LNCaP clone FGC (cell line): Measurements from ENCODE around the gene GFRA3.

ENCODE experiments used
- DNase-seq: peaks from one replicate; pipeline ENCODE4 v3.0.0-alpha.2; 2011; ENCODE audit warnings: low read depth
- H3K4me3 ChIP-seq: 2 replicates; pipeline ENCODE4 v1.5.1; 2011; ENCODE audit warnings: mild to moderate bottlenecking, low read depth, low read length, control low read depth
- TF ChIP-seq, protein P1 (sequence below): IDR thresholded peaks from 2 replicates; pipeline ENCODE4 v1.5.1; 2012; ENCODE audit warnings: mild to moderate bottlenecking; ENCODE audit not compliant: control insufficient read depth, insufficient read depth; ENCODE audit errors: extremely low read depth

GFRA3 gene

GRCh38 chr5:138287246-138287645 lies 12.8 kb upstream of the GFRA3 start:
- no peak overlapping the region for H3K4me3 ChIP-seq
- DNase-seq: no peak
- TF ChIP-seq, protein P1, sequence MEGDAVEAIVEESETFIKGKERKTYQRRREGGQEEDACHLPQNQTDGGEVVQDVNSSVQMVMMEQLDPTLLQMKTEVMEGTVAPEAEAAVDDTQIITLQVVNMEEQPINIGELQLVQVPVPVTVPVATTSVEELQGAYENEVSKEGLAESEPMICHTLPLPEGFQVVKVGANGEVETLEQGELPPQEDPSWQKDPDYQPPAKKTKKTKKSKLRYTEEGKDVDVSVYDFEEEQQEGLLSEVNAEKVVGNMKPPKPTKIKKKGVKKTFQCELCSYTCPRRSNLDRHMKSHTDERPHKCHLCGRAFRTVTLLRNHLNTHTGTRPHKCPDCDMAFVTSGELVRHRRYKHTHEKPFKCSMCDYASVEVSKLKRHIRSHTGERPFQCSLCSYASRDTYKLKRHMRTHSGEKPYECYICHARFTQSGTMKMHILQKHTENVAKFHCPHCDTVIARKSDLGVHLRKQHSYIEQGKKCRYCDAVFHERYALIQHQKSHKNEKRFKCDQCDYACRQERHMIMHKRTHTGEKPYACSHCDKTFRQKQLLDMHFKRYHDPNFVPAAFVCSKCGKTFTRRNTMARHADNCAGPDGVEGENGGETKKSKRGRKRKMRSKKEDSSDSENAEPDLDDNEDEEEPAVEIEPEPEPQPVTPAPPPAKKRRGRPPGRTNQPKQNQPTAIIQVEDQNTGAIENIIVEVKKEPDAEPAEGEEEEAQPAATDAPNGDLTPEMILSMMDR: no peak

- DNase-seq: peak; percentile 80
- TF ChIP-seq, protein P1: peak; percentile 96
- H3K4me3 ChIP-seq: no peak overlapping the region
Measured at GRCh38 chr5:138282920-138283742, 8.7 kb upstream of the GFRA3 start.

GRCh38 chr5:138280915-138281314 lies 6.5 kb upstream of the GFRA3 start:
- TF ChIP-seq, protein P1: no peak

DNA sequence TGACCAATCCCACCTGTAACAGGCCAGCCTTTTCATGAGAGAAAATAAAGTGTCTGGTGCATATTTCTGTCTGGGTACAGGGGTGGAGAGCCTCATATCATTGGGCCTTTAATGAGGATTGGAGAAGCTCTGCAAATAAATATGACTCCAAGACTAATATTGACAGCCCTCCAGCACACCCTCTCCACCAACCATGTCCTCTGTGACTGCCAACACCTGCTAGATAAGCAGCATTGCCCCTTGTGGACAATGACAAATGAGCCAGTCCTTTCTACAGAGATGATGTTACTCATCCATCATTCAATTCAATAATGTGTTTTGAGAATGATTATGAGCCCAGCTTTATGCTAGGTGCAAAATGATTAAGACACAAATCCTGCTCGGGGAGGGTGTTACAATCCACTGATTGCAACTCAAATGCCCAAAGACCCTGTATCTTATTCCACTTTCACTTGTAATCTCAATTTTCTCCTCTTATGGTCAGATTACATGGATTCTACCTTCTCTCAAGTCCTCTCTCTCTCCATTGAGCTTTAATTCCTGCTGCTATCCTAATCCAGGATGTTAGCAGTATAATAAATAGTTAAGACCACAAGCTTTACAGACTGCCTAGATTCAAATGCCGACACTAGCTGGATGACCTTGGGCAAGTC lies 2.1 kb upstream of the GFRA3 start:
- no peak overlapping the region; the same call in 1 of the 2 replicates for H3K4me3 ChIP-seq
- TF ChIP-seq, protein P1: peak; percentile 60
- peak; percentile 93 for DNase-seq

More at GRCh38 chr5:138280915-138281314, 6.5 kb upstream of the GFRA3 start:
- no peak overlapping the region for H3K4me3 ChIP-seq
- DNase-seq: no peak

DNA sequence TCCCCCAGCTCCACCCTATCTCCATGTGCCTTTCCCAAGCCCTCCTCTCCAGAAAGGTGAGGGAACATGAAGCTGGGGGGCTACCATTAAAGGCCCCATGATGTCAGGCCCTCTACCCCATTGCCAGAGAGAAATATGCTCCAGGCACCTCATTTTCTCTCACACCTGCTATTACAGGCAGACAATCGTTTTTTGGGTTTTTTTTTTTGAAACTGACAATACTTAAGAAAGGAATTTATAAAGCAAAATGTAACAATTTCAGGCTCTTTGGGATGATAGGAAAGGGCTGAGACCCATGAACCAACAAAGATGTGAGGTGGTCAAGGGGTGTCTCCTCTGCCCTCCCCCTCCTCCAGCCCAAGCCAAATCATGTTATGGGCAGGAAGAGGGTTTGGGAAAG lies 1.5 kb upstream of the GFRA3 start:
- TF ChIP-seq, protein P1: no peak
- H3K4me3 ChIP-seq: no peak overlapping the region; the same call in 1 of the 2 replicates

DNA sequence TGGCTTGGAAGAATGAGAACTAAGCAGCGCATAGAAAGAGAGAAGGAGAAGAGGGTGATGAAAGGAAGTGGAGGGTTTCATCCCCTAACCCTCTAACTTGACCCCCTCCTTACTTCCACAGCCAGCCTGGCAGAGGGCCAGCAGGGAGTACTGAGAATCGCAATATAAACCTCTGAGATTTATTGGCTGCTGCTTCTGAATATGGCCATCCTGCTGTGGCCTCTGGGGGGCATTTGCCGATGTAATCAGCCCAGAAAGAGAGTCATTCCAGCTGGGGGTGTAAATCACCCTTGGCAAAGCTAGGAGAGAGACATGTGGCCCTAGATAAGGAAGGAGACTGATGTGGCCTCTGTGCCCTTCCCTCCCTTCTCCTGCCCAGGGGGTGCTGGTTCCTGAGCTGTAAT lies 960 bp upstream of the GFRA3 start:
- DNase-seq: no peak
- TF ChIP-seq, protein P1: 0 out of 2 replicates have a peak, but pooled peaks have one; percentile 5
- no peak overlapping the region for H3K4me3 ChIP-seq

More for the DNA sequence above, 1.5 kb upstream of the GFRA3 start:
- no peak for DNase-seq
